Psoas muscle (tissue), 8 donors: ENCODE measurements around the gene OR1E1. TPM values are rescaled to one million over a fixed set of nuclear protein-coding genes. Genes with fewer than 3 reads are reported as not detected.
"Not testable (repeated sequence)": the region's sequence is repeated elsewhere in the genome, so short reads cannot be mapped to it uniquely, and the experiment has no call there.

Source experiments
- ATAC-seq, 4 donors: fragments of 200-7000 bp; cut with Tn5 transposase; one replicate each; pipeline ENCODE4 v1.9.1; 2020; ENCODE audit warnings: moderate library complexity in 3 of 4, mild to moderate bottlenecking in 2 of 4
- DNase-seq, 2 donors: peaks; one replicate each; pipeline ENCODE4 v3.0.0-alpha.2; 2020
- H3K27ac ChIP-seq: fragments of 200-600 bp; one replicate; pipeline ENCODE4 v1.8.0; 2022
- H3K27me3 ChIP-seq, 3 donors: fragments of 200-600 bp in 1 of 3; one replicate each; pipeline versions ENCODE4 v1.6.1 to v1.8.0; 2013 to 2022; ENCODE audit warnings: low read length in 2 of 3, mild to moderate bottlenecking in 2 of 3, moderate library complexity in 1 of 3; ENCODE audit not compliant: insufficient read depth in 3 of 3
- H3K36me3 ChIP-seq, 2 donors: fragments of 200-600 bp in 1 of 2; one replicate each; pipeline versions ENCODE4 v1.6.1 to v1.8.0; 2013 to 2022; ENCODE audit warnings: low read depth in 1 of 2, mild to moderate bottlenecking in 1 of 2, moderate library complexity in 1 of 2; ENCODE audit not compliant: insufficient read depth in 1 of 2
- H3K4me1 ChIP-seq: fragments of 200-600 bp; one replicate; pipeline ENCODE4 v1.8.0; 2022
- H3K4me3 ChIP-seq: fragments of 200-600 bp; one replicate; pipeline ENCODE4 v1.8.0; 2022; ENCODE audit warnings: mild to moderate bottlenecking
- H3K9me3 ChIP-seq: fragments of 200-600 bp; one replicate; pipeline ENCODE4 v1.8.0; 2022
- WGBS, 3 donors: extraction: QIAGEN DNeasy Blood & Tissue Kit; methylation state at CpG; one replicate each; pipeline versions ENCODE4 v1.1.6 to v1.1.7; 2013; 5-methylcytosine and 5-hydroxymethylcytosine counted together
- intact Hi-C, 2 donors: fragments of 100-400 bp; cut with DNase I; formaldehyde crosslinking; loops; one replicate each; pipeline versions ENCODE4 v1.11.0 to v1.14.2; 2022
- polyA plus RNA-seq, 3 donors: library from polyadenylated mRNA; stranded (reverse); fragments of 200-250 nt; gene quantifications; one replicate each; pipeline ENCODE4 v1.2.3, GENCODE V29; 2013
- total RNA-seq, 4 donors: library from RNA; stranded (reverse); fragmentation: NEBNext Ultra II Directional in 2 of 4; extraction: Animal tissue kit (Norgen Biotek cat#: 25700) in 2 of 4; gene quantifications; one replicate each; pipeline versions ENCODE4 v1.2.1 to v1.2.4, GENCODE V29; 2021 to 2023
- TF ChIP-seq, protein P1 (sequence below): fragments of 200-600 bp; IDR thresholded peaks from one replicate; pipeline ENCODE4 v1.8.0; 2022; ENCODE audit warnings: antibody characterized with exemption
- donor health status: healthy with polysubstance abuse.
- donor health status: DM: no; HTN: no; CAD: no; lungs with moderate emphysema.
- donor health status: Bipolar disorder and iron deficiency.
- donor health status: healthy.
- donor health status: DM: yes; HTN: yes; CAD: no.
- donor health status: DM: no; HTN: no; CAD: no.
- donor health status: DM: no; HTN: no; CAD: no.
- donor health status: DM: yes; HTN: yes; CAD: no.

OR1E1 gene
- total and polyA plus RNA-seq, 7 donors, result 0.04 to 0.34 TPM; not detected in 5

DNA sequence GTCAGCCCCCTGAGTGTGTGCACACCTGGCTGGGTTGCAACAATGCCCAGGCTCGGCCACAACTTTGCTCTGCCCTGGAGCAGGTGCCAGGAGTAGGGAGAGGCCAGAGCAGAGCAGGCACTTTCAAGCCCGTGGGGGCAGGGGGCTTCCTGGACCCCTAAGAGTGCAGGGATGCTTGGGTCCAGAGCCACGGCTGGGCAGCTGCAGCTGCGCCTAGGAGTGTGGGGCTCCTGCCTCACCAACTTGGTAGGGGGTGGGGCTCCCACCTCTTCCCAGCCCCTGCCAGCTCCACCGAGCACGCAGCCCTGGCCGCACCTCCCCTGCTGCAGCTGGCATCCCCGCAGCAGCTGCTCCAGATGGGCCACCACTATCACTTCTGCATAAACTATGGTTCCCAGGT is 19.9 kb downstream of the OR1E1 start:
- TF ChIP-seq, protein P1, sequence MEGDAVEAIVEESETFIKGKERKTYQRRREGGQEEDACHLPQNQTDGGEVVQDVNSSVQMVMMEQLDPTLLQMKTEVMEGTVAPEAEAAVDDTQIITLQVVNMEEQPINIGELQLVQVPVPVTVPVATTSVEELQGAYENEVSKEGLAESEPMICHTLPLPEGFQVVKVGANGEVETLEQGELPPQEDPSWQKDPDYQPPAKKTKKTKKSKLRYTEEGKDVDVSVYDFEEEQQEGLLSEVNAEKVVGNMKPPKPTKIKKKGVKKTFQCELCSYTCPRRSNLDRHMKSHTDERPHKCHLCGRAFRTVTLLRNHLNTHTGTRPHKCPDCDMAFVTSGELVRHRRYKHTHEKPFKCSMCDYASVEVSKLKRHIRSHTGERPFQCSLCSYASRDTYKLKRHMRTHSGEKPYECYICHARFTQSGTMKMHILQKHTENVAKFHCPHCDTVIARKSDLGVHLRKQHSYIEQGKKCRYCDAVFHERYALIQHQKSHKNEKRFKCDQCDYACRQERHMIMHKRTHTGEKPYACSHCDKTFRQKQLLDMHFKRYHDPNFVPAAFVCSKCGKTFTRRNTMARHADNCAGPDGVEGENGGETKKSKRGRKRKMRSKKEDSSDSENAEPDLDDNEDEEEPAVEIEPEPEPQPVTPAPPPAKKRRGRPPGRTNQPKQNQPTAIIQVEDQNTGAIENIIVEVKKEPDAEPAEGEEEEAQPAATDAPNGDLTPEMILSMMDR, result no peak
- intact Hi-C loops, result no loop called here
- WGBS, 3 donors, result 66% methylated on average over 8 of the region's 8 CpGs
- H3K27ac ChIP-seq, result no peak overlapping the region
- ATAC-seq (no peak), DNase-seq (no peak)
- H3K4me1 ChIP-seq, result no peaks in the 10 kb centered on the region
- peaks cover 0 to 2% (median 0%) of the 10 kb centered on the region in 3 donors for H3K27me3 ChIP-seq
- H3K36me3 ChIP-seq, result no peaks in the 10 kb centered on the region
- no peaks in the 10 kb centered on the region for H3K9me3 ChIP-seq
- no peak overlapping the region for H3K4me3 ChIP-seq

DNA sequence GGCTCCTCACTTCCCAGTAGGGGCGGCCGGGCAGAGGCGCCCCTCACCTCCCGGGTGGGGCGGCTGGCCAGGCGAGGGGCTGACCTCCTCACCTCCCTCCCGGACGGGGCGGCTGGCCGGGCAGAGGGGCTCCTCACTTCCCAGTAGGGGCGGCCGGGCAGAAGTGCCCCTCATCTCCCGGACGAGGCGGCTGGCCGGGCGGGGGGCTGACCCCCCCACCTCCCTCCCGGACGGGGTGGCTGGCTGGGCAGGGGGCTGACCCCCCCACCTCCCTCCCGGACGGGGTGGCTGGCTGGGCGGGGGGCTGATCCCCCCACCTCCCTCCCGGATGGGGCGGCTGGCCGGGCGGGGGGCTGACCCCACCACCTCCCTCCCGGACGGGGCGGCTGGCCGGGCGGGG is 27.0 kb downstream of the OR1E1 start:
- H3K27me3 ChIP-seq, H3K4me3 ChIP-seq, H3K36me3 ChIP-seq, ATAC-seq, intact Hi-C loops, H3K9me3 ChIP-seq, H3K4me1 ChIP-seq, H3K27ac ChIP-seq, DNase-seq: not testable (repeated sequence)
- 91 to 100% (median 96%) methylated on average over 4 to 30 of the region's 31 CpGs for WGBS, 3 donors

Other genes with a start within 250 kb of the OR1E1 start
- gene OR1A2, start 200.9 kb downstream of the OR1E1 start, total RNA-seq, result not detected
- gene OR1A2, start 200.9 kb downstream of the OR1E1 start, polyA plus RNA-seq, result not detected
- gene OR1A1, start 190.7 kb downstream of the OR1E1 start, total RNA-seq, result not detected
- not detected for gene OR1A1, start 190.7 kb downstream of the OR1E1 start, polyA plus RNA-seq
- not detected for gene OR3A1, start 100.0 kb downstream of the OR1E1 start, total RNA-seq
- not detected for gene OR3A1, start 100.0 kb downstream of the OR1E1 start, polyA plus RNA-seq
- under 1 TPM in 2 of 4 donors, not detected in 2; 0.36 to 0.40 TPM for gene OR3A2, start 12.1 kb downstream of the OR1E1 start, total RNA-seq
- gene OR3A2, start 12.1 kb downstream of the OR1E1 start, polyA plus RNA-seq, result under 1 TPM in 1 of 3 donors, not detected in 2; 0.04 TPM
- not detected for gene OR3A3, start 13.0 kb upstream of the OR1E1 start, total RNA-seq
- gene OR3A3, start 13.0 kb upstream of the OR1E1 start, polyA plus RNA-seq, result not detected
- gene OR1E2, start 35.4 kb upstream of the OR1E1 start, total RNA-seq, result not detected
- gene OR1E2, start 35.4 kb upstream of the OR1E1 start, polyA plus RNA-seq, result not detected
- under 1 TPM in 2 of 4 donors, not detected in 2; 0.50 to 0.54 TPM for gene SPATA22, start 73.4 kb upstream of the OR1E1 start, total RNA-seq
- under 1 TPM in 2 of 3 donors, not detected in 1; 0.05 to 0.12 TPM for gene SPATA22, start 73.4 kb upstream of the OR1E1 start, polyA plus RNA-seq
- 1 to 10 TPM; 2.9 to 4.8 (median 3.9) TPM for gene ASPA, start 77.6 kb upstream of the OR1E1 start, total RNA-seq
- 1 to 10 TPM in 2 of 3 donors, under 1 TPM in 1; 0.68 to 2.3 (median 1.2) TPM for gene ASPA, start 77.6 kb upstream of the OR1E1 start, polyA plus RNA-seq
- gene TRPV3, start 159.4 kb upstream of the OR1E1 start, total RNA-seq, result 10 to 100 TPM in 1 of 4 donors, 1 to 10 TPM in 1, under 1 TPM in 2; 0.71 to 10.1 (median 1.1) TPM
- under 1 TPM; 0.32 to 0.38 (median 0.36) TPM for gene TRPV3, start 159.4 kb upstream of the OR1E1 start, polyA plus RNA-seq
- 1 to 10 TPM; 1.4 to 3.6 (median 2.7) TPM for gene TRPV1, start 211.0 kb upstream of the OR1E1 start, total RNA-seq
- 1 to 10 TPM; 1.8 to 4.8 (median 3.1) TPM for gene TRPV1, start 211.0 kb upstream of the OR1E1 start, polyA plus RNA-seq
- 1 to 10 TPM; 1.7 to 3.8 (median 2.3) TPM for gene SHPK, start 237.8 kb upstream of the OR1E1 start, total RNA-seq
- gene SHPK, start 237.8 kb upstream of the OR1E1 start, polyA plus RNA-seq, result 1 to 10 TPM; 2.0 to 2.5 (median 2.2) TPM
- gene CTNS, start 238.3 kb upstream of the OR1E1 start, total RNA-seq, result 10 to 100 TPM; 10.1 to 14.9 (median 11.0) TPM
- gene CTNS, start 238.3 kb upstream of the OR1E1 start, polyA plus RNA-seq, result 10 to 100 TPM in 1 of 3 donors, 1 to 10 TPM in 2; 7.3 to 32.7 (median 9.2) TPM